Neutrophil (primary cell): ENCODE measurements around the gene USP48.
A peak's percentile ranks its signal among the peaks of the same experiment; 100 is the strongest.

Experiments
- H3K27ac ChIP-seq: fragments of 200-600 bp; sonication (generic); 2 replicates; pipeline ENCODE4 v1.5.1; 2016; ENCODE audit warnings: mild to moderate bottlenecking, moderate library complexity
- H3K27me3 ChIP-seq: fragments of 200-600 bp; sonication (generic); 2 replicates; pipeline ENCODE4 v1.6.0; 2016; ENCODE audit warnings: mild to moderate bottlenecking
- H3K36me3 ChIP-seq: fragments of 200-600 bp; sonication (generic); 2 replicates; pipeline ENCODE4 v1.5.1; 2017
- H3K4me1 ChIP-seq, 2 experiments: fragments of 200-600 bp in 1 of 2; sonication (generic) in 1 of 2; 1 replicate in 1 of 2; 2 replicates in 1 of 2; pipeline versions ENCODE4 v1.5.1 to v1.6.1; 2013 to 2016; ENCODE audit warnings: low read depth in 1 of 2, low read length in 1 of 2, mild to moderate bottlenecking in 1 of 2, moderate library complexity in 1 of 2; ENCODE audit not compliant: control insufficient read depth in 1 of 2, insufficient read depth in 1 of 2
- H3K4me3 ChIP-seq, 2 experiments: fragments of 200-600 bp in 1 of 2; sonication (generic) in 1 of 2; 1 replicate in 1 of 2; 2 replicates in 1 of 2; pipeline ENCODE4 v1.5.1; 2013 to 2016; ENCODE audit warnings: low read depth in 1 of 2, low read length in 1 of 2, mild to moderate bottlenecking in 1 of 2, moderate library complexity in 1 of 2
- H3K9me3 ChIP-seq: fragments of 200-600 bp; sonication (generic); 2 replicates; pipeline ENCODE4 v1.5.1; 2016
- TF ChIP-seq, protein P1 (sequence below): fragments of 200-600 bp; sonication (generic); IDR thresholded peaks from 2 replicates; pipeline ENCODE4 v1.5.1; 2016; ENCODE audit warnings: antibody characterized with exemption

The USP48 gene

DNA sequence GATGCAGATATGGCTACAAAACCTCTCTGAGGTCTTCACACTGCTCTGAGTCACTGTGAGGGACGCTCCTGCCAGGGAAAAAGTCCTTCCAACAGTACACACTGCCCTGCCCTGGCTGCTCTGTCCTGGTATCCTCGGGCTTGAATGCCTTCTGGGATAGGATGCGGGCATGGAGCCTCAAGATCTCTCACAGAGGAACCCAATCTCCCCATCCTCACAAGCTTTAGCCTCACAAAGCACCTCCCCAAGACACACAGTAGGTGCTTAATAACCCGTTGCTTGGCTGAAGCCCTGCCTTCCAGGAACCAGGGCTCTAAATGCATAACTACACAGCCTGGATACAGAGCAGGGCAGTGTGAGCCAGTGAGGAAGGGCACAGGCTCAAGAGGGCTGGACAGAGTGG is 123.0 kb downstream of the USP48 start:
- no peak overlapping the region for H3K4me3 ChIP-seq

DNA sequence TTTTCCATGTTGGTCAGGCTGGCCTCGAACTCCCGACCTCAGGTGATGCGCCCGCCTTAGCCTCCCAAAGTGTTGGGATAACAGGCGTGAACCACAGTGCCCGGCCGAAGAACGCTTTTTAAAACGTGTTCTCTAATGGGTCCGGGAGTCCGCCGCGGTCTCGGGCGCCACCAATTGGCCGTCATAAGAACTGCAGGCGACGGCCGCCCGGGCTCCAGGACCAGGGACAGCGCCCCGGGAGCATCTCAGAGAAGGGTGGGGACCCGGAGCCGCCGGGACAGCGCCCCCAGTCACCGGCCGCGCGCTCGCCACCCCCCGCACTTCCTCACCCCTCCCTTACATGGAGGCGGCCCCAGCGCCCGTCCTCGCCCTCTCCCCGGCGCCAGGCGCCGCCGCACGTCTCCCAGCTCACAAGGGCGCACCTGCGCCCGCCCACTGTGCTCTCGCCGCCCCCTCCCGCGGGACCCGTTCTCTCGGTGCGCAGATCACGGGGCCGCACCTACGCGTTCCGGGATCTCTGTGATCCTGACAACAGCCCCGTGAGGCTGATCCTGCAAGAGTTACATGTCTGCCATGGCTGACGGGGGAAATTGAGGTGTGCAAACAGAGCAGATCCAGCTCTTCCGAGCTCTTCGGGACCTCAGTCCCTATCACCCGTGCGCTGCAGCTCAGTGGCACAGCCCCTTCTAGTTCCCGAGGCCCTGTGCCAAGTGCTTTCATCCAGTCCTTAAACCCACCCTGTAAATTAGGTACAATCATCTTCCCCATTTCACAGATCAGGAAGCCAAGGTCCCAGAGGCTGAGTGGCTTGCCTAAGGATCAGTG is 123.6 kb downstream of the USP48 start:
- Histone ChIP-seq H3K9me3 (no peaks in the 10 kb centered on the region), H3K4me1 (peaks cover 7 to 8% of the 10 kb centered on the region in 2 experiments), H3K27me3 (peaks cover 85% of the 10 kb centered on the region), H3K27ac (no peak overlapping the region), H3K4me3 (no peak overlapping the region), H3K36me3 (no peaks in the 10 kb centered on the region)
- TF ChIP-seq, protein P1, sequence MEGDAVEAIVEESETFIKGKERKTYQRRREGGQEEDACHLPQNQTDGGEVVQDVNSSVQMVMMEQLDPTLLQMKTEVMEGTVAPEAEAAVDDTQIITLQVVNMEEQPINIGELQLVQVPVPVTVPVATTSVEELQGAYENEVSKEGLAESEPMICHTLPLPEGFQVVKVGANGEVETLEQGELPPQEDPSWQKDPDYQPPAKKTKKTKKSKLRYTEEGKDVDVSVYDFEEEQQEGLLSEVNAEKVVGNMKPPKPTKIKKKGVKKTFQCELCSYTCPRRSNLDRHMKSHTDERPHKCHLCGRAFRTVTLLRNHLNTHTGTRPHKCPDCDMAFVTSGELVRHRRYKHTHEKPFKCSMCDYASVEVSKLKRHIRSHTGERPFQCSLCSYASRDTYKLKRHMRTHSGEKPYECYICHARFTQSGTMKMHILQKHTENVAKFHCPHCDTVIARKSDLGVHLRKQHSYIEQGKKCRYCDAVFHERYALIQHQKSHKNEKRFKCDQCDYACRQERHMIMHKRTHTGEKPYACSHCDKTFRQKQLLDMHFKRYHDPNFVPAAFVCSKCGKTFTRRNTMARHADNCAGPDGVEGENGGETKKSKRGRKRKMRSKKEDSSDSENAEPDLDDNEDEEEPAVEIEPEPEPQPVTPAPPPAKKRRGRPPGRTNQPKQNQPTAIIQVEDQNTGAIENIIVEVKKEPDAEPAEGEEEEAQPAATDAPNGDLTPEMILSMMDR: peak; percentile 97

More for the DNA sequence above, 123.0 kb downstream of the USP48 start:
- TF ChIP-seq, protein P1: no peak
- Histone ChIP-seq H3K27ac (no peak overlapping the region), H3K4me1 (peaks cover 9% of the 10 kb centered on the region in 2 experiments), H3K27me3 (peaks cover 79% of the 10 kb centered on the region), H3K36me3 (no peaks in the 10 kb centered on the region), H3K9me3 (no peaks in the 10 kb centered on the region)

DNA sequence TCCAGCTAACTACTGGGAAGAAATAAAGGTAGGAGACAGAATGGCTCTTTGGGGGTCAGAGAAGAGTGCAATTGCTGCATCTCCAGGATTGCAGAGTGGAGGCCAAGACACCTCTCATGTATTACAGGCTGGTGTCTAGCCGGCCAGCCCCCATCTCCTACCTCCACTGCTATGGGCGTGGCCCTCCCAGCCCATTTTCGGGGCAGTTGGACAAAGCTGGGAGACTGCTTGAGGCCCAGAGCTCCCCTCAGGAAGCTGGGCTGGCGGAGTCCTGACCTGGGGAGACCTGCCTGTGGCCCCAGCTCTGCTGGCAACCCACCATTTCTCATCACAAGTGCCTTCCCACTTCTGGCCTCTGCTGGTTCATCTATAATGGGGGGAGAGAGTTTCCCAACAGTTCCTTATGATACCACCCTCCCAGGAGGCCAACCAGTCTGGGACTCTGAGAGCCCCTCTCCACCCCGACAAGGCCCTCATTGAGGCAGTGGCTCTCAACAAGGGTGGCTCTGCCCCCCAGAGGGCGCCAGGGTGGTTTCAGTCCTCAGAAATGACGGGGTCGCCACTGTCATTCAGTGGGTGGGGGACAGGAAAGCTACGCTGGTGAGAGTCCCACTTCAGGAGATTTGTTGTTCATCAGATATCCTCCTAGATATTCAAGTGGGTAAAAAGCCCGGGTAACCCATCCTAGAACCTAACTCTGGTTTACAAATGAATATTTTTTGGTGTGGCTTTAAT is 125.3 kb downstream of the USP48 start:
- Histone ChIP-seq H3K36me3 (no peaks in the 10 kb centered on the region), H3K4me3 (no peak overlapping the region), H3K9me3 (no peaks in the 10 kb centered on the region), H3K4me1 (peaks cover 0 to 6% of the 10 kb centered on the region in 2 experiments), H3K27me3 (peaks cover 98% of the 10 kb centered on the region), H3K27ac (no peak overlapping the region)
- TF ChIP-seq, protein P1: no peak

DNA sequence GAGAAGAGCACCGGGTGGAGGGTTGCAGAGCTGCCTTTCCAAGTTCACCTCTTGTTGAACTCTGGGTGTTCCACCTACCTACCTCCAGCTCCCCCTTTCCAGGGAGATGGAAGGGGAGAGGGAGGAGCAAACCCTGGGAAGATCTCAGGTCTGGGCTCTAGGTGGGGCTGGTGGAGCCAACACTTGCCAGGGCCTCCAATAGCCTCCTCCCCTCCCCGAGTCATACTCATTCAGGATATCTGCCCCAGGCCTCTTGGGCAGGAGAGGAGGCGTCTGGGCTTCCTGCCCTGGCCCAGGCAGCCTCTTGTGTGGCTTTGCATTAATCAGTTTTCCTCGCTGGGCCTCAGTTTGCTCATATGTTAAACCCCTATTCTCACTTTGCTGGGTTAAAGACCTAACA is 127.2 kb downstream of the USP48 start:
- H3K4me3 ChIP-seq: no peak overlapping the region
- peaks cover 98% of the 10 kb centered on the region for H3K27me3 ChIP-seq
- TF ChIP-seq, protein P1: no peak
- no peak overlapping the region for H3K27ac ChIP-seq
- peaks cover 4 to 10% of the 10 kb centered on the region in 2 experiments for H3K4me1 ChIP-seq
- no peaks in the 10 kb centered on the region for H3K9me3 ChIP-seq
- no peaks in the 10 kb centered on the region for H3K36me3 ChIP-seq

DNA sequence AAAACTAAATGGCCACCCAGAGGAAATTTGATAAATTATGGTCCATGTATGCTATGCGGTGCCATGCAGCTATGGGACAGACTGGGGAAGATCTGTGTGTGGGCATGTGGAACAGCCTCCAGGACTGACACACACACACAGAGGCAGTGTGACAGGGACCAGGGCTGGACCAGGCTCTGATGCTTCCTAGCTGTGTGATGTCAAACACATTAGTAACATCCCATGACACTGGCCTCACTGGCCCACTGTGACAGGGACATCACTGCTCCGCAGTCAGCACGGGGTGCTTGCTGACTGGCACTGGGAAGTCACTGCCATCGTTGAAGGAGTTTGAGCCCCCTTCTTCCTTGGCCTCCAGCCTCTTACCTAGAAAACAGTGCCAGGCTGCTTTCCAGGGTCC is 127.7 kb downstream of the USP48 start:
- peaks cover 4 to 10% of the 10 kb centered on the region in 2 experiments for H3K4me1 ChIP-seq
- H3K4me3 ChIP-seq: no peak overlapping the region
- no peaks in the 10 kb centered on the region for H3K9me3 ChIP-seq
- TF ChIP-seq, protein P1: no peak
- H3K27ac ChIP-seq: no peak overlapping the region
- H3K27me3 ChIP-seq: peaks cover 98% of the 10 kb centered on the region
- H3K36me3 ChIP-seq: no peaks in the 10 kb centered on the region
